Measurements from ENCODE around the gene CD28. TPM values are rescaled to one million over a fixed set of nuclear protein-coding genes. Genes with fewer than 3 reads are reported as not detected.

CD28 gene
- polyA plus RNA-seq = not detected in 2 replicates

GRCh38 chr2:203706403-203706802 lies at the start of gene CD28:
TSS of gene CD28 (plus strand) at chr2:203706639. CDS start at chr2:203706697, 58 bp downstream.

Other genes starting within 250 kb of the CD28 start
- 5.1 and 8.4 TPM in 2 replicates for gene RAPH1, start 171.3 kb upstream of the CD28 start, polyA plus RNA-seq
- not detected in 2 replicates for gene CTLA4, start 161.1 kb downstream of the CD28 start, polyA plus RNA-seq
- not detected in 2 replicates for gene ICOS, start 230.1 kb downstream of the CD28 start, polyA plus RNA-seq